ENCODE data around the gene KITLG.

The KITLG gene

DNA sequence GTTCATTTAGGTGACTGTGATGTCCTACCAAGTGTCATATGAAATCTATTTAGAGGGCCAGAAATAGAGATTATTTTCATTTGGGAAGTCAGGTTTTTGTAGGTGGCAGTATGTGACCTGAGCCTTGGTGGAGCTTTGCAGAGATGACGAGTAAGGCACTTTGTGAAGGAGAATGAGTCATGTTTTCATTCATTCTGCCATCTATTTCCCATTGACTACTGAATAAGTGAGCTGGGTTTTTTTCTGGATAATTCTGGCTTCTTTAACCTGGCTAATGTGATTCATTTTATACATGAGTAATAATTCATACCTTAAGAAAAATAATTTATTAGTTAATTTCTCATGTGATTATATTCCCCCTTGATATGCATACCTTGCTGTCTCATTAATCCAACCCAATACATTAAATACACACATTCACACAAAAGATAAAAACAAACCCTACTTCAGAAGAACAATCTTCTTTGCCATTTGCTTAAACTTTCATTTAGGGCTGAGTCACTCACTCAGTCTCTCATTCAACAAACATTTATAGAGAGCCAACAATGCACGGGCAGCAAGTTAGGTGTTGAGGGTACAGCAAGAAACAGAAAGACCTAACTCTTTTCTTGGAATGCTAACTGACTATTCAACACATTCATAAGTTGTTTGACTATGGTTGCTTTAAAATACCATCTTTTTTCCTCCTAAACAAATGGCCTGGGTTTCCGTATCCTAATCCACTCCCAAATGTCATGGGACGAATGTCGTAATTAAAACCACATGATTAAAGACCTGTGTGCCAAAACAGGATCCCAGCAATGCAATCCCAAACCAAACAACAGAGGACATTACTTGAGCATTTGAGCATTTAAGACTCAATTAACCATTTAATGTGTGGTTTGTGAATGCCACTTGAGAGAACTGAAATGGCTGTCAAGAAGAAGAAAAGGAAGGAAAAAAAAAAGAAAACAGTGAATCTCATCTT is 78.0 kb downstream of the KITLG start:
- H3K36me3 ChIP-seq (ENCODE audit: control insufficient read depth, insufficient read depth, low read length) = no peaks in the 10 kb centered on the region
- no peaks in the 10 kb centered on the region for H3K4me1 ChIP-seq (ENCODE audit: control insufficient read depth, insufficient read depth, low read length)
- whole genome bisulfite sequencing, 2 experiments = 91 to 97% methylated on average over 4 to 5 of the region's 5 CpGs
- no peaks in the 10 kb centered on the region for H3K9me3 ChIP-seq (ENCODE audit: control insufficient read depth, low read length)
- H3K27ac ChIP-seq (ENCODE audit: insufficient read depth, low read depth, low read length, poor library complexity, severe bottlenecking) = no peak overlapping the region
- no peak overlapping the region for H3K4me3 ChIP-seq (ENCODE audit: insufficient read depth, low read depth, low read length)
- H3K27me3 ChIP-seq (ENCODE audit: control insufficient read depth, insufficient read depth, low read length, poor library complexity, severe bottlenecking) = no peaks in the 10 kb centered on the region

DNA sequence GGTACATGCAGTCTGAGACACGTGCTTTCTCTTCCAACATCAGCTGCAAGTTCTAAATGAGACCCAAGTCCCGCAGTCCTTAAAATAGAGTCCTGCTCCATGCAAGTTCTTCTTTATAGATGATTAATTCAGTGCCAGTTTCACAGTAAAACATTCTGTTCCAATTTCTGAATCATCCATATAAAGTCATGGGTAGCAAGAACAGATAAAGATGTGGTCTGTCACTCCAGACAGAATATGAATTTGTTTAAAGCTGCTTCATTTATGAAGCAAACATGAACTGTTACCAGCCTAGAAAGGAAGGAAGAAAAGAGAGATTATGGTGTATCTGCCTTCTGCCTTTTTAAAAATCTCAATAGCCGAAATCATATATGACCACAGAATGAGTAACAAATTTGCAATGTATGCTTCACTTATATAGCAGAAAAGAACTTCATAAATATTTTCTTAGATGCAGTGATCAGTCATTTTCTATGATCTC is 83.3 kb downstream of the KITLG start:
- Histone ChIP-seq H3K27ac (ENCODE audit: insufficient read depth, low read depth, low read length, poor library complexity, severe bottlenecking) (no peak overlapping the region), H3K9me3 (ENCODE audit: control insufficient read depth, low read length) (no peaks in the 10 kb centered on the region), H3K27me3 (ENCODE audit: control insufficient read depth, insufficient read depth, low read length, poor library complexity, severe bottlenecking) (no peaks in the 10 kb centered on the region), H3K4me3 (ENCODE audit: insufficient read depth, low read depth, low read length) (no peak overlapping the region), H3K36me3 (ENCODE audit: control insufficient read depth, insufficient read depth, low read length) (no peaks in the 10 kb centered on the region), H3K4me1 (ENCODE audit: control insufficient read depth, insufficient read depth, low read length) (no peaks in the 10 kb centered on the region)
- 96 to 100% methylated on average over 2 to 3 of the region's 3 CpGs for WGBS, 2 experiments

DNA sequence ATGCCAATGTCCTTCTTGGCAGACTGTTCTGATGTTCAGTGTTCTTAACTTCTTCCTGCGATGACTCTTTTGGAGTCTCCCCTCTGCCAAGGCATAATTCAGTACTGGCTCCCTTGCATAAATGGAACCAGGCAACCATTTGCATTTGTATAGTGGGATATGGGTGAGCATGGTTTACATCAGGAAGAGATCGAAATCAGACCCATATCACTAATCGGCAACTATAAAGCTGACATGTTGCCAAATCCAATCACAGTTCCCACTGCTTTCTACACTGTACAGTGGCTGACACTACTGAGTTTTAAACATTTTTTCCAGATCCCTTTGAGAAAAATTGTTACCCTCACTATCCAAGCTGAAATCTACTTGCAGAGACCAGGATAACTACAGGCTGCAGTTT is 83.8 kb downstream of the KITLG start:
- H3K27ac ChIP-seq (ENCODE audit: insufficient read depth, low read depth, low read length, poor library complexity, severe bottlenecking) = no peak overlapping the region
- no peaks in the 10 kb centered on the region for H3K36me3 ChIP-seq (ENCODE audit: control insufficient read depth, insufficient read depth, low read length)
- 86 to 95% methylated on average over 3 of the region's 3 CpGs for WGBS, 2 experiments
- no peaks in the 10 kb centered on the region for H3K9me3 ChIP-seq (ENCODE audit: control insufficient read depth, low read length)
- no peak overlapping the region for H3K4me3 ChIP-seq (ENCODE audit: insufficient read depth, low read depth, low read length)
- H3K4me1 ChIP-seq (ENCODE audit: control insufficient read depth, insufficient read depth, low read length) = no peaks in the 10 kb centered on the region
- no peaks in the 10 kb centered on the region for H3K27me3 ChIP-seq (ENCODE audit: control insufficient read depth, insufficient read depth, low read length, poor library complexity, severe bottlenecking)

DNA sequence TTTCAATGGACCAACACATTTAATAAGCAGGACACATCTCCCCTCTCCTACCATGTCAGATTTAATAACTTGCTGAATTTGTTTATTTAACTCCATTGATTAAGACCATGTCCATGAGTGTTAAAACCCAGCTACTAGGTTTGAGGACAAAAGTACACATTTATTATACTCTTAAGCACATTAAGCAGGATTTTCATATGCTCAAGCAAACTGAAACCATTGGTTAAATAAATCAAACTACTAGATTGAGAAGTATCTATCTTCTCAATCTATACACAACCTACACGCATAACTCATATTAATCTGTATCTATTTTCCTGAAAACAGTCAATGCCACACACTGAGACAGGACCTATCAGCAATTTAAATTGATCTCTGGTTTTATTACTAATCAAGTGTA is 85.2 kb downstream of the KITLG start:
- 92 to 100% methylated on average over 1 of the region's 1 CpG for WGBS, 2 experiments
- Histone ChIP-seq H3K4me1 (ENCODE audit: control insufficient read depth, insufficient read depth, low read length) (no peaks in the 10 kb centered on the region), H3K36me3 (ENCODE audit: control insufficient read depth, insufficient read depth, low read length) (no peaks in the 10 kb centered on the region), H3K27me3 (ENCODE audit: control insufficient read depth, insufficient read depth, low read length, poor library complexity, severe bottlenecking) (no peaks in the 10 kb centered on the region), H3K9me3 (ENCODE audit: control insufficient read depth, low read length) (no peaks in the 10 kb centered on the region), H3K4me3 (ENCODE audit: insufficient read depth, low read depth, low read length) (no peak overlapping the region), H3K27ac (ENCODE audit: insufficient read depth, low read depth, low read length, poor library complexity, severe bottlenecking) (no peak overlapping the region)

DNA sequence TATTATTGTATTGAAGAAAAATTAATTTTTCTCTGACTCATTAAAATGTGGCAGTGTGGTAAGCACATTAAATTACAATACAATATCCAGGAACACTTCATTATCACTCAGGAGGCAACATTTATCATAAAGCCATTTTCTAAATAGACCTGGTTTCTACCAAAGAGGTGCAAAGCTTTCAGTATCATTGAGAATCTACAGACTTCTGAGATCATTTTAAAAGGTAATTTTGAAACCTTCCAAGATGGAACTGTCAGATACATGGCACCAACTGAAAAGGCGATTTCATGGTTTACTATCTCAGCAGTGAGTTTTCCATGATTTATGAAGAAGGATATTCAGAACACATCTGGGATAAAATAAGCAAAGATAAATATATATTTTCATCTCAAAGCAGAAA is 85.8 kb downstream of the KITLG start:
- 89 to 100% methylated on average over 1 of the region's 1 CpG for WGBS, 2 experiments
- no peaks in the 10 kb centered on the region for H3K36me3 ChIP-seq (ENCODE audit: control insufficient read depth, insufficient read depth, low read length)
- H3K4me3 ChIP-seq (ENCODE audit: insufficient read depth, low read depth, low read length) = no peak overlapping the region
- H3K4me1 ChIP-seq (ENCODE audit: control insufficient read depth, insufficient read depth, low read length) = no peaks in the 10 kb centered on the region
- H3K27me3 ChIP-seq (ENCODE audit: control insufficient read depth, insufficient read depth, low read length, poor library complexity, severe bottlenecking) = no peaks in the 10 kb centered on the region
- H3K27ac ChIP-seq (ENCODE audit: insufficient read depth, low read depth, low read length, poor library complexity, severe bottlenecking) = no peak overlapping the region
- H3K9me3 ChIP-seq (ENCODE audit: control insufficient read depth, low read length) = no peaks in the 10 kb centered on the region

DNA sequence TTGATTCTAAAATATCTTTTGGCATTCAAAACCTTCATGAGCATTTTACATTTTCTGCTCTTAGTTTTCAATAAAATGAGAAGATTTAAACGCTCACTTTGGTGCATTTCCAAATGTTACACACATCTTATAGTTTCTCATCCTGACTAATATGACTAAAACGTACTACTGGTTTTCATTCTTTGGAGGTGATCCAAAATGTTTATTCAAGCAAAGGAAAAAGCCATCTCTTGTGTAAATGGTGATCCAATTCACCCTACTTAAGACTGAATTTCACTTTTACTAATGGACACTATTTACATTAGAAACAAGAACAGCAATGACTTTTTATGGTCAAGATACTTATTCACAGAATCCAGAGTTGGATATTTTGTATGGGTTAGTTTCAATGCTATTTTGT is 86.6 kb downstream of the KITLG start:
- WGBS, 2 experiments = 81 to 91% methylated on average over 2 of the region's 2 CpGs

DNA sequence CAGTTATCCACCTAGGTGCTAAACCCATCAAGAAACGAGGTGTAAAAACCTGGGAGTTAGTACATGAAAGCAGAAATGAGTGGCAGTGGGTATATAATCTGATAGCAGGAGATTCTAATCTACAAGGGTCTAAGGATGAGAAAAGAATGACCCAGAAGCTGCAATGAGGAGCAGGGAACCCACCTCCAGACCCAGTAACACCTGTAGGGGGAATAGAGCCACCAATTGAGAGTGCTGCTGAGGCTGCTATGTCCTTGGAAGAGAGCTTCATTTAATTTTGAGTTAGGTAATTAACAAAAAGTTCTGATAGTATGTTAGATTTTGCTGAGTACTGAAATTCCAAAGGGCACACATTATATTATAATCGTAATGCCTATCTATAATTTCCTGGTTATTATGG is 89.8 kb downstream of the KITLG start:
- Histone ChIP-seq H3K4me1 (ENCODE audit: control insufficient read depth, insufficient read depth, low read length) (no peaks in the 10 kb centered on the region), H3K4me3 (ENCODE audit: insufficient read depth, low read depth, low read length) (no peak overlapping the region)
- 93 to 99% methylated on average over 1 to 2 of the region's 2 CpGs for WGBS, 2 experiments

More for the DNA sequence above, 86.6 kb downstream of the KITLG start:
- Histone ChIP-seq H3K27me3 (ENCODE audit: control insufficient read depth, insufficient read depth, low read length, poor library complexity, severe bottlenecking) (no peaks in the 10 kb centered on the region), H3K4me3 (ENCODE audit: insufficient read depth, low read depth, low read length) (no peak overlapping the region), H3K4me1 (ENCODE audit: control insufficient read depth, insufficient read depth, low read length) (no peaks in the 10 kb centered on the region), H3K36me3 (ENCODE audit: control insufficient read depth, insufficient read depth, low read length) (no peaks in the 10 kb centered on the region), H3K9me3 (ENCODE audit: control insufficient read depth, low read length) (no peaks in the 10 kb centered on the region), H3K27ac (ENCODE audit: insufficient read depth, low read depth, low read length, poor library complexity, severe bottlenecking) (no peak overlapping the region)

DNA sequence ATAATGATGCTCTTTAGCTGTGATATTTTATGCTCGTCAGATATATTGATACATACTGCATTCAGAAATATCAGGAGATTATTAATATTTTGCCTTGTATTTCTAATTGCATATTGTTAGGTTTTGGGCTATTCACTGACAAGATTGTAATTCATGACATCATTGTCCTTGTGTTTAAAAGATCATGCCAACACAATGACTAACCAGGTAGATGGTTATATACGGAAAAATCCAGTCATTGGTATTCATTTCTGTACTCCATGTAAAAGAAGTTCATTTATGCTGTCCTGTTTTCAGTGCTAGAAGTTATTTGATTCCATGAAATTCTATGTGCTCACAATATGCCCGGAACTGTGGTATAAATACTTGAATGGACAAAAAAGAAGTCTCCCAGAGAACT is 107.5 kb downstream of the KITLG start:
- no peak overlapping the region for H3K27ac ChIP-seq (ENCODE audit: insufficient read depth, low read depth, low read length, poor library complexity, severe bottlenecking)
- WGBS, 2 experiments = 89 to 91% methylated on average over 2 to 3 of the region's 3 CpGs
- peaks cover 2% of the 10 kb centered on the region for H3K9me3 ChIP-seq (ENCODE audit: control insufficient read depth, low read length)
- H3K4me3 ChIP-seq (ENCODE audit: insufficient read depth, low read depth, low read length) = no peak overlapping the region
- H3K27me3 ChIP-seq (ENCODE audit: control insufficient read depth, insufficient read depth, low read length, poor library complexity, severe bottlenecking) = no peaks in the 10 kb centered on the region
- H3K4me1 ChIP-seq (ENCODE audit: control insufficient read depth, insufficient read depth, low read length) = peaks cover 20% of the 10 kb centered on the region
- H3K36me3 ChIP-seq (ENCODE audit: control insufficient read depth, insufficient read depth, low read length) = no peaks in the 10 kb centered on the region

More for the DNA sequence above, 89.8 kb downstream of the KITLG start:
- Histone ChIP-seq H3K9me3 (ENCODE audit: control insufficient read depth, low read length) (no peaks in the 10 kb centered on the region), H3K27ac (ENCODE audit: insufficient read depth, low read depth, low read length, poor library complexity, severe bottlenecking) (no peak overlapping the region), H3K27me3 (ENCODE audit: control insufficient read depth, insufficient read depth, low read length, poor library complexity, severe bottlenecking) (no peaks in the 10 kb centered on the region), H3K36me3 (ENCODE audit: control insufficient read depth, insufficient read depth, low read length) (no peaks in the 10 kb centered on the region)

DNA sequence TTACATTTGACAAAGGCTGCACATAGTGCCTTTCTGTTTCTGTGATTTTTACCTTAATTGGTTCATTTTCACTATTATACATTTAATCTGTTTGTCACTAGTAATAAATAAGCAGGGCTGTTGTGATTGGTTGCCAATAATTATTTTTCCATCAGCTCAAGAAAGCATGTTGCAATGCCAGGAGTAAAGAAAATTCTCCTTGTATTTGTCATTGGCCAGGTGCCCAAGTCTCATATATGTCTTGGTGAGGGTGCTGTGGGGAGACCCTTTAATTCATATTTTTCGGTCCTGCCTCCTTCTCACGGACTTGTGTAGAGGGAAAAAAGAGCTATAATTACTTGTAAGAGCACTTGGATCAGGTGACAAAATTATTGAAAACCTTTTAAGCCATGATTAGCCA is 108.0 kb downstream of the KITLG start:
- H3K27me3 ChIP-seq (ENCODE audit: control insufficient read depth, insufficient read depth, low read length, poor library complexity, severe bottlenecking) = no peaks in the 10 kb centered on the region
- H3K27ac ChIP-seq (ENCODE audit: insufficient read depth, low read depth, low read length, poor library complexity, severe bottlenecking) = no peak overlapping the region
- H3K9me3 ChIP-seq (ENCODE audit: control insufficient read depth, low read length) = peaks cover 2% of the 10 kb centered on the region
- H3K36me3 ChIP-seq (ENCODE audit: control insufficient read depth, insufficient read depth, low read length) = no peaks in the 10 kb centered on the region
- WGBS, 2 experiments = 88 to 95% methylated on average over 2 of the region's 2 CpGs
- no peak overlapping the region for H3K4me3 ChIP-seq (ENCODE audit: insufficient read depth, low read depth, low read length)
- H3K4me1 ChIP-seq (ENCODE audit: control insufficient read depth, insufficient read depth, low read length) = peaks cover 20% of the 10 kb centered on the region

DNA sequence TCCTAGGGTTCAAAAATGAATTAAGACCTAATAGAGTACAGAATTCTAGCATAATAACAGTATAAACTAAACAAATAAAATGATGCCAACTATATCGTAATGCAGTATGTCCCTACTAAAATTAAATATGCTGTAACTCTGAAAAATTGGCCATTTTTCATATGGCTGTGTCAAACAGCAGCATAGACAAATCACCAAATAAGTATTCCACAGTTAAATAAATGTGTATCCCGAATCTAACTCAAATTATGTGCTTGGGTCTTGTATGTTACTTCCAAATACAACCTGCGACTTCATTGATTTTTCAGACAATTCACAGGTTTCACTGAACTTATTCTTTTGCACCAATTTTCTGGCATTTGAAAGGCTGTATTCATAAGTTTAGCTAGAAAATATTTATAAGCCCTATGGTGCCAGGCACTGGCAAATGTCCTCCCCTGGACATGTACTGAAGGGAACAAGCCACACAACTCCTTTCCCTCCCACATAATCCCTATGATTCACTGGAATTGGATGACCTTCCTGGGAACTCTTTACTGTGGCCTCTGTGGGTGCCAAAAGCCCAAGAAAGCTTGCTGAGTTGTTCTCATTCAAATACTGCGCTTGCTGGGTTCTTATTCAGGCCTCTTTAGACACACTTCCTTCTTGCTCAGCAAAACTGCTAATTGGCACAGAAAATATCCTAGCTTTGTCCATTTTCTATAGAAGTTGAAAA is 108.8 kb downstream of the KITLG start:
- Histone ChIP-seq H3K27ac (ENCODE audit: insufficient read depth, low read depth, low read length, poor library complexity, severe bottlenecking) (peak overlapping the region; percentile 48), H3K36me3 (ENCODE audit: control insufficient read depth, insufficient read depth, low read length) (no peaks in the 10 kb centered on the region), H3K4me3 (ENCODE audit: insufficient read depth, low read depth, low read length) (no peak overlapping the region), H3K9me3 (ENCODE audit: control insufficient read depth, low read length) (peaks cover 2% of the 10 kb centered on the region), H3K27me3 (ENCODE audit: control insufficient read depth, insufficient read depth, low read length, poor library complexity, severe bottlenecking) (no peaks in the 10 kb centered on the region), H3K4me1 (ENCODE audit: control insufficient read depth, insufficient read depth, low read length) (peaks cover 20% of the 10 kb centered on the region)
- WGBS, 2 experiments = 79 to 81% methylated on average over 4 of the region's 4 CpGs

All from ectodermal cell (in vitro differentiated cells).